Uterus (tissue), 4 donors: ENCODE data around the gene SP2. TPM values are rescaled to one million over a fixed set of nuclear protein-coding genes. Genes with fewer than 3 reads are reported as not detected.

ENCODE experiments used
- DNase-seq, 2 donors: peaks; one replicate each; pipeline ENCODE4 v3.0.0-alpha.2; 2019 to 2020
- H3K27ac ChIP-seq, 2 donors: fragments of 200-600 bp; sonication (generic); 1 replicate in 1 of 2; 2 replicates in 1 of 2; pipeline ENCODE4 v1.5.1; 2016 to 2018
- H3K27me3 ChIP-seq, 2 donors: fragments of 200-600 bp; sonication (generic); one replicate each; pipeline ENCODE4 v1.5.1; 2018 to 2019; ENCODE audit warnings: control low read depth in 1 of 2
- H3K36me3 ChIP-seq, 2 donors: fragments of 200-600 bp; sonication (generic); one replicate each; pipeline ENCODE4 v1.5.1; 2019; ENCODE audit warnings: control low read depth in 1 of 2
- H3K4me1 ChIP-seq, 2 donors: fragments of 200-600 bp; sonication (generic); one replicate each; pipeline ENCODE4 v1.5.1; 2018 to 2019; ENCODE audit warnings: control low read depth in 1 of 2
- H3K4me3 ChIP-seq, 2 donors: fragments of 200-600 bp; sonication (generic); 1 replicate in 1 of 2; 2 replicates in 1 of 2; pipeline ENCODE4 v1.5.1; 2018 to 2019; ENCODE audit warnings: mild to moderate bottlenecking in 1 of 2
- H3K9me3 ChIP-seq, 2 donors: fragments of 200-600 bp; sonication (generic); one replicate each; pipeline ENCODE4 v1.5.1; 2019; ENCODE audit warnings: control low read depth in 1 of 2
- CTCF ChIP-seq, 4 experiments: fragments of 200-600 bp in 2 of 4; fragments of 450-650 bp in 2 of 4; sonication (generic) in 2 of 4; IDR thresholded peaks; one replicate each; pipeline ENCODE4 v1.5.1; 2016 to 2019; ENCODE audit warnings: antibody characterized with exemption in 4 of 4, mild to moderate bottlenecking in 2 of 4, moderate library complexity in 1 of 4
- POLR2A ChIP-seq, 2 donors: fragments of 450-650 bp; IDR thresholded peaks; one replicate each; pipeline ENCODE4 v1.6.1; 2016; ENCODE audit warnings: antibody characterized with exemption in 2 of 2, mild to moderate bottlenecking in 1 of 2, moderate library complexity in 1 of 2
- intact Hi-C: fragments of 100-400 bp; cut with DNase I; formaldehyde crosslinking; loops from one replicate; pipeline ENCODE4 v1.15.1; 2023; ENCODE audit warnings: low total_unique reads
- total RNA-seq, 4 donors: library from RNA; depleted of rRNA in 3 of 4; stranded (reverse); fragments of >200 nt in 3 of 4; gene quantifications; one replicate each; pipeline versions ENCODE4 v1.1.0 to v1.2.4, GENCODE V29; 2014 to 2023
- donor health status: DM: yes; HTN: yes; CAD: no.

Gene SP2
- total RNA-seq, 4 donors from 2014 or later, result 0.88 to 18.7 (median 1.3) TPM

- TF ChIP-seq CTCF (IDR thresholded peaks at IDR 0.05), result no peak
- no peak for TF ChIP-seq POLR2A (IDR thresholded peaks at IDR 0.05)
- no peaks in the 10 kb centered on the region for H3K4me1 ChIP-seq
- no peak overlapping the region for H3K4me3 ChIP-seq
- DNase-seq, result no peak
- no peaks in the 10 kb centered on the region for H3K36me3 ChIP-seq
- intact Hi-C loops, result no loop called here
- H3K27ac ChIP-seq, result no peak overlapping the region
- H3K9me3 ChIP-seq, result no peaks in the 10 kb centered on the region
- H3K27me3 ChIP-seq, result no peaks in the 10 kb centered on the region
Observed at GRCh38 chr17:47952171-47953021, 56.4 kb downstream of the SP2 start.

- no peaks in the 10 kb centered on the region for H3K27me3 ChIP-seq
- no peak for TF ChIP-seq CTCF (IDR thresholded peaks at IDR 0.05)
- no peak for TF ChIP-seq POLR2A (IDR thresholded peaks at IDR 0.05)
- no peaks in the 10 kb centered on the region for H3K9me3 ChIP-seq
- H3K36me3 ChIP-seq, result no peaks in the 10 kb centered on the region
- no peak overlapping the region for H3K27ac ChIP-seq
- H3K4me3 ChIP-seq, result no peak overlapping the region
- no peak for DNase-seq
- H3K4me1 ChIP-seq, result no peaks in the 10 kb centered on the region
- intact Hi-C loops, result no loop called here
Observed at GRCh38 chr17:47953909-47954308, 57.9 kb downstream of the SP2 start.

GRCh38 chr17:47955497-47956461 lies 59.7 kb downstream of the SP2 start:
- TF ChIP-seq POLR2A (IDR thresholded peaks at IDR 0.05) (no peak), CTCF (IDR thresholded peaks at IDR 0.05) (no peak)
- intact Hi-C loops, result no loop called here
- Histone ChIP-seq H3K27me3 (no peaks in the 10 kb centered on the region), H3K4me3 (no peak overlapping the region), H3K27ac (no peak overlapping the region), H3K4me1 (no peaks in the 10 kb centered on the region), H3K9me3 (no peaks in the 10 kb centered on the region), H3K36me3 (no peaks in the 10 kb centered on the region)
- no peak for DNase-seq

- H3K4me3 ChIP-seq, result no peak overlapping the region
- TF ChIP-seq CTCF (IDR thresholded peaks at IDR 0.05), result no peak
- no peak for TF ChIP-seq POLR2A (IDR thresholded peaks at IDR 0.05)
- no peaks in the 10 kb centered on the region for H3K9me3 ChIP-seq
- no peaks in the 10 kb centered on the region for H3K27me3 ChIP-seq
- intact Hi-C loops, result no loop called here
- DNase-seq, result no peak
- no peaks in the 10 kb centered on the region for H3K36me3 ChIP-seq
- no peak overlapping the region for H3K27ac ChIP-seq
- no peaks in the 10 kb centered on the region for H3K4me1 ChIP-seq
Observed at GRCh38 chr17:47956791-47957590, 61.0 kb downstream of the SP2 start.
